IMR-90 (cell line): ENCODE results near the gene XRCC3. TPM values are rescaled to one million over a fixed set of nuclear protein-coding genes. Genes with fewer than 3 reads are reported as not detected.

Source experiments
- ATAC-seq: fragments of 200-7000 bp; cut with Tn5 transposase; 2 replicates; pipeline ENCODE4 v1.9.1; 2020; ENCODE audit warnings: low read depth, mild to moderate bottlenecking, moderate library complexity
- BruUV-seq: library from RNA; stranded (reverse); fragments of 400-500 nt; replicated peaks from 2 replicates; lab custom pipeline; 2021; lab: Mats Ljungman, UMichigan
- CTCF ChIA-PET: fragments of 300-600 bp; formaldehyde crosslinking; extraction: SDS; loops from one replicate; lab custom pipeline; 2021; ENCODE audit warnings: antibody characterized with exemption; lab: Yijun Ruan, JAX
- POLR2A ChIA-PET: fragments of 300-600 bp; sonication (Branson Sonifier 250); formaldehyde crosslinking; loops from one replicate; lab custom pipeline; 2022; ENCODE audit warnings: antibody characterized with exemption; ENCODE audit not compliant: unreplicated experiment; lab: Charles Lee
- DNase-seq: peaks from one replicate; pipeline ENCODE4 v3.0.0; 2013
- H2AFZ ChIP-seq: replicated peaks from 2 replicates; pipeline ENCODE3; 2013; ENCODE audit warnings: low read length, mild to moderate bottlenecking; ENCODE audit not compliant: poor library complexity
- H2AK5ac ChIP-seq: 2 replicates; pipeline ENCODE4 v1.6.1; 2013; ENCODE audit warnings: low read depth, low read length, inconsistent platforms
- H2AK9ac ChIP-seq: replicated peaks from 2 replicates; pipeline ENCODE3; 2013; ENCODE audit warnings: mild to moderate bottlenecking, low read depth, low read length, moderate library complexity; ENCODE audit not compliant: poor library complexity
- H2BK120ac ChIP-seq: 2 replicates; pipeline ENCODE4 v1.6.1; 2013; ENCODE audit warnings: low read depth, low read length, inconsistent platforms
- H2BK15ac ChIP-seq: 3 replicates; pipeline ENCODE4 v1.6.1; 2013; ENCODE audit warnings: low read depth, low read length, inconsistent platforms
- H2BK20ac ChIP-seq: 2 replicates; pipeline ENCODE4 v1.6.1; 2013; ENCODE audit warnings: low read depth, mild to moderate bottlenecking, inconsistent platforms, low read length, moderate library complexity
- H2BK5ac ChIP-seq: 2 replicates; pipeline ENCODE4 v1.6.1; 2013; ENCODE audit warnings: mild to moderate bottlenecking, low read depth, low read length, inconsistent platforms; ENCODE audit not compliant: poor library complexity, severe bottlenecking
- H3K14ac ChIP-seq: replicated peaks from 2 replicates; pipeline ENCODE4 v1.6.1; 2013; ENCODE audit warnings: low read depth, low read length, inconsistent platforms
- H3K18ac ChIP-seq: 2 replicates; pipeline ENCODE4 v1.6.1; 2013; ENCODE audit warnings: low read depth, low read length, control low read depth
- H3K23ac ChIP-seq: 2 replicates; pipeline ENCODE4 v1.6.1; 2013; ENCODE audit warnings: low read depth, low read length, inconsistent platforms
- H3K27ac ChIP-seq: 2 replicates; pipeline ENCODE4 v1.5.1; 2013; ENCODE audit warnings: mild to moderate bottlenecking, control low read depth, low read length; ENCODE audit not compliant: insufficient read depth
- H3K27me3 ChIP-seq: 2 replicates; pipeline ENCODE4 v1.6.1; 2013; ENCODE audit warnings: low read length; ENCODE audit not compliant: control insufficient read depth, insufficient read depth
- H3K36me3 ChIP-seq: 2 replicates; pipeline ENCODE4 v1.6.1; 2013; ENCODE audit warnings: low read length, mixed read lengths; ENCODE audit not compliant: control insufficient read depth, insufficient read depth
- H3K4ac ChIP-seq: 2 replicates; pipeline ENCODE4 v1.6.1; 2013; ENCODE audit warnings: low read depth, low read length, inconsistent platforms
- H3K4me1 ChIP-seq: 2 replicates; pipeline ENCODE4 v1.6.1; 2013; ENCODE audit warnings: low read length, mixed read lengths; ENCODE audit not compliant: control insufficient read depth, insufficient read depth
- H3K4me2 ChIP-seq: 2 replicates; pipeline ENCODE4 v1.6.1; 2013; ENCODE audit warnings: low read depth, mild to moderate bottlenecking, control low read depth, low read length, moderate library complexity
- H3K4me3 ChIP-seq: 2 replicates; pipeline ENCODE4 v1.5.1; 2013; ENCODE audit warnings: low read depth, mild to moderate bottlenecking, control low read depth, low read length, moderate library complexity; ENCODE audit not compliant: insufficient read depth
- H3K56ac ChIP-seq: 2 replicates; pipeline ENCODE4 v1.6.1; 2013; ENCODE audit warnings: low read length, inconsistent platforms; ENCODE audit not compliant: insufficient read depth; ENCODE audit errors: extremely low read depth
- H3K79me1 ChIP-seq, 2 experiments: 2 replicates each; pipeline ENCODE4 v1.6.1; 2013; ENCODE audit warnings: low read length in 2 of 2, inconsistent platforms in 1 of 2, low read depth in 1 of 2
- H3K9ac ChIP-seq: 2 replicates; pipeline ENCODE4 v1.6.1; 2013; ENCODE audit warnings: low read depth, low read length, control low read depth
- H3K9me1 ChIP-seq: 2 replicates; pipeline ENCODE4 v1.6.1; 2013; ENCODE audit warnings: low read length, inconsistent platforms; ENCODE audit not compliant: insufficient read depth
- H3K9me3 ChIP-seq: 2 replicates; pipeline ENCODE4 v1.6.1; 2013; ENCODE audit warnings: low read length; ENCODE audit not compliant: control insufficient read depth, insufficient read depth
- H4K20me1 ChIP-seq: 2 replicates; pipeline ENCODE4 v1.6.1; 2013; ENCODE audit warnings: low read length, inconsistent platforms; ENCODE audit not compliant: insufficient read depth
- H4K5ac ChIP-seq: 2 replicates; pipeline ENCODE4 v1.6.1; 2013; ENCODE audit warnings: mild to moderate bottlenecking, low read depth, low read length, control low read depth
- H4K8ac ChIP-seq, 2 experiments: 2 replicates each; pipeline ENCODE4 v1.6.1; 2013; ENCODE audit warnings: low read depth in 2 of 2, low read length in 2 of 2, control low read depth in 1 of 2, inconsistent platforms in 1 of 2
- H4K91ac ChIP-seq: 2 replicates; pipeline ENCODE4 v1.6.1; 2013; ENCODE audit warnings: low read depth, low read length, inconsistent platforms; ENCODE audit not compliant: insufficient read depth
- BHLHE40 ChIP-seq: fragments of 150-350 bp; IDR thresholded peaks from 2 replicates; pipeline ENCODE4 v1.6.1; 2016; ENCODE audit warnings: mild to moderate bottlenecking, low read depth, low read length
- CEBPB ChIP-seq: IDR thresholded peaks from 2 replicates; pipeline ENCODE4 v1.6.1; 2012; ENCODE audit warnings: low read depth, low read length, improper control_type of control experiment
- FOS ChIP-seq: fragments of 150-350 bp; IDR thresholded peaks from 2 replicates; pipeline ENCODE4 v1.6.1; 2016; ENCODE audit warnings: low read depth, low read length
- MAFK ChIP-seq: IDR thresholded peaks from 2 replicates; pipeline ENCODE4 v1.6.1; 2012; ENCODE audit warnings: low read depth, low read length, improper control_type of control experiment
- MAZ ChIP-seq: IDR thresholded peaks from 2 replicates; pipeline ENCODE4 v1.6.1; 2012; ENCODE audit warnings: low read depth, mild to moderate bottlenecking, low read length, improper control_type of control experiment, moderate library complexity, borderline replicate concordance
- MXI1 ChIP-seq: IDR thresholded peaks from 2 replicates; pipeline ENCODE4 v1.6.1; 2012; ENCODE audit warnings: low read depth, mild to moderate bottlenecking, low read length, moderate library complexity, borderline replicate concordance
- NFE2L2 ChIP-seq: fragments of 150-350 bp; IDR thresholded peaks from 2 replicates; pipeline ENCODE4 v1.6.1; 2016; ENCODE audit warnings: low read depth, mild to moderate bottlenecking, low read length
- POLR2A ChIP-seq: IDR thresholded peaks from 2 replicates; pipeline ENCODE4 v1.6.1; 2012; ENCODE audit warnings: mild to moderate bottlenecking, low read depth, low read length
- RCOR1 ChIP-seq: IDR thresholded peaks from 2 replicates; pipeline ENCODE4 v1.6.1; 2012; ENCODE audit warnings: mild to moderate bottlenecking, low read length, improper control_type of control experiment; ENCODE audit not compliant: insufficient replicate concordance
- RFX5 ChIP-seq: IDR thresholded peaks from 2 replicates; pipeline ENCODE4 v1.8.0; 2012; ENCODE audit warnings: low read depth, mild to moderate bottlenecking, low read length, moderate library complexity
- SMC3 ChIP-seq: fragments of 150-350 bp; IDR thresholded peaks from 2 replicates; pipeline ENCODE4 v1.6.1; 2016; ENCODE audit warnings: low read depth, mild to moderate bottlenecking, antibody characterized with exemption, low read length, moderate library complexity
- WGBS, 2 experiments: methylation state at CpG; one replicate each; pipeline versions ENCODE4 v1.1.5 to v1.1.7; 2013; ENCODE audit warnings: missing lambda C conversion rate in 2 of 2; ENCODE audit not compliant: insufficient read length in 1 of 2; ENCODE audit errors: extremely low coverage in 2 of 2; 5-methylcytosine and 5-hydroxymethylcytosine counted together
- dilution Hi-C: fragments of 300-500 bp; cut with HindIII; formaldehyde crosslinking; loops from one replicate; pipeline ENCODE4 v1.14.3; 2018; ENCODE audit warnings: low sequenced_read_pairs; ENCODE audit not compliant: unreplicated experiment
- in situ Hi-C: fragments of 300-500 bp; cut with MboI; formaldehyde crosslinking; loops from 3 replicates; pipeline ENCODE4 v1.14.3; 2019; ENCODE audit warnings: low sequenced_read_pairs, inconsistent platforms, mixed read lengths
- intact Hi-C: fragments of 100-400 bp; cut with micrococcal nuclease; formaldehyde crosslinking; loops from 2 replicates; pipeline ENCODE4 v1.10.0; 2022
- polyA plus RNA-seq, 3 experiments: library from polyadenylated mRNA; depleted of rRNA; stranded (reverse); fragments of >200 nt; gene quantifications; 2 replicates each; pipeline ENCODE4 v1.2.3, GENCODE V29; 2012; ENCODE audit warnings: low replicate concordance in 1 of 3
- total RNA-seq: library from RNA; depleted of rRNA; stranded (reverse); fragments of >200 nt; gene quantifications from 2 replicates; pipeline ENCODE4 v1.2.3, GENCODE V29; 2012
- TF ChIP-seq, protein P1 (sequence below): fragments of 150-350 bp; IDR thresholded peaks from 2 replicates; pipeline ENCODE4 v1.6.1; 2017; ENCODE audit warnings: mild to moderate bottlenecking, antibody characterized with exemption, low read length, low read depth
- TF ChIP-seq, protein P2 (sequence below): fragments of 150-350 bp; IDR thresholded peaks from 2 replicates; pipeline ENCODE4 v1.6.1; 2016; ENCODE audit warnings: low read depth, mild to moderate bottlenecking, low read length, moderate library complexity, borderline replicate concordance

Gene XRCC3
- total and polyA plus RNA-seq, 2 of the 4 experiments (the other 2 are of a cell fraction): 8.1 to 9.5 TPM

- H3K36me3 ChIP-seq: peaks cover 54% of the 10 kb centered on the region
- no peak overlapping the region for H3K56ac ChIP-seq
- POLR2A ChIA-PET: no interaction called here
These were observed 16.2 kb upstream of the XRCC3 start for GRCh38 chr14:103731481-103731880.

More at GRCh38 chr14:103731481-103731880, 16.2 kb upstream of the XRCC3 start:
- H3K79me1 ChIP-seq: peaks cover 3 to 8% of the 10 kb centered on the region in 2 experiments
- in situ Hi-C loops (no loop called here), intact Hi-C loops (no loop called here), dilution Hi-C loops (no loop called here)
- no peak overlapping the region for H3K27ac ChIP-seq
- no peak overlapping the region for H2BK15ac ChIP-seq
- WGBS, 2 experiments: 98% methylated on average over 8 of the region's 15 CpGs; no CpG with 5 or more reads in 1 of the 2 experiments
- H2AK9ac ChIP-seq: no peak overlapping the region
- no peak overlapping the region for H3K18ac ChIP-seq
- no peak overlapping the region for H2AK5ac ChIP-seq
- H3K4me3 ChIP-seq: no peak overlapping the region
- no peak overlapping the region for H4K91ac ChIP-seq
- no peaks in the 10 kb centered on the region for H3K27me3 ChIP-seq
- H4K8ac ChIP-seq: no peak overlapping the region
- H3K9me1 ChIP-seq: no peaks in the 10 kb centered on the region
- H3K14ac ChIP-seq: no peak overlapping the region
- H3K4ac ChIP-seq: no peak overlapping the region
- ATAC-seq (no peak), DNase-seq (no peak)
- no peak overlapping the region for H2AFZ ChIP-seq
- BruUV-seq: no TSS peak
- no peak overlapping the region for H3K4me2 ChIP-seq
- no peaks in the 10 kb centered on the region for H3K9me3 ChIP-seq
- CTCF ChIA-PET: no interaction called here
- no peak overlapping the region for H2BK20ac ChIP-seq
- no peak overlapping the region for H2BK5ac ChIP-seq
- peaks cover 10% of the 10 kb centered on the region for H4K20me1 ChIP-seq
- no peaks in the 10 kb centered on the region for H3K4me1 ChIP-seq
- no peak overlapping the region for H2BK120ac ChIP-seq
- TF ChIP-seq CEBPB: no peak
- TF ChIP-seq SMC3: no peak
- TF ChIP-seq FOS: no peak
- TF ChIP-seq POLR2A: no peak
- no peak for TF ChIP-seq BHLHE40
- TF ChIP-seq MAZ: no peak
- TF ChIP-seq MAFK: no peak
- TF ChIP-seq, protein P1, sequence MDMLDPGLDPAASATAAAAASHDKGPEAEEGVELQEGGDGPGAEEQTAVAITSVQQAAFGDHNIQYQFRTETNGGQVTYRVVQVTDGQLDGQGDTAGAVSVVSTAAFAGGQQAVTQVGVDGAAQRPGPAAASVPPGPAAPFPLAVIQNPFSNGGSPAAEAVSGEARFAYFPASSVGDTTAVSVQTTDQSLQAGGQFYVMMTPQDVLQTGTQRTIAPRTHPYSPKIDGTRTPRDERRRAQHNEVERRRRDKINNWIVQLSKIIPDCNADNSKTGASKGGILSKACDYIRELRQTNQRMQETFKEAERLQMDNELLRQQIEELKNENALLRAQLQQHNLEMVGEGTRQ: no peak
- no peak for TF ChIP-seq NFE2L2
- TF ChIP-seq, protein P2, sequence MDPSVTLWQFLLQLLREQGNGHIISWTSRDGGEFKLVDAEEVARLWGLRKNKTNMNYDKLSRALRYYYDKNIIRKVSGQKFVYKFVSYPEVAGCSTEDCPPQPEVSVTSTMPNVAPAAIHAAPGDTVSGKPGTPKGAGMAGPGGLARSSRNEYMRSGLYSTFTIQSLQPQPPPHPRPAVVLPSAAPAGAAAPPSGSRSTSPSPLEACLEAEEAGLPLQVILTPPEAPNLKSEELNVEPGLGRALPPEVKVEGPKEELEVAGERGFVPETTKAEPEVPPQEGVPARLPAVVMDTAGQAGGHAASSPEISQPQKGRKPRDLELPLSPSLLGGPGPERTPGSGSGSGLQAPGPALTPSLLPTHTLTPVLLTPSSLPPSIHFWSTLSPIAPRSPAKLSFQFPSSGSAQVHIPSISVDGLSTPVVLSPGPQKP: no peak
- no peak for TF ChIP-seq MXI1
- no peak for TF ChIP-seq RCOR1
- TF ChIP-seq RFX5: no peak
- no peak overlapping the region for H4K5ac ChIP-seq
- H3K23ac ChIP-seq: no peak overlapping the region
- no peak overlapping the region for H3K9ac ChIP-seq
